ENCODE results near the gene LIG3. TPM values are rescaled to one million over a fixed set of nuclear protein-coding genes. Genes with fewer than 3 reads are reported as not detected.

Gene LIG3
- total RNA-seq, 1 experiment from 2014 or later: 30.0 TPM

- DNase-seq: no peak
- BruUV-seq (replicated peaks): no TSS peak
- CTCF ChIA-PET: no interaction called here
- TF ChIP-seq CTCF (IDR thresholded peaks at IDR 0.05; ENCODE audit: unreplicated experiment): no peak
- Mint-ChIP-seq H3K4me3 (ENCODE audit: low read depth, unreplicated experiment) (peak overlapping the region; percentile 27), H3K36me3 (ENCODE audit: insufficient read depth, unreplicated experiment) (peaks cover 10% of the 10 kb centered on the region), H3K27ac (ENCODE audit: unreplicated experiment) (peak overlapping the region; percentile 42), H3K9me3 (ENCODE audit: low read depth, unreplicated experiment) (no peaks in the 10 kb centered on the region), H3K27me3 (ENCODE audit: unreplicated experiment) (no peaks in the 10 kb centered on the region), H3K4me1 (ENCODE audit: low read depth, unreplicated experiment) (peaks cover 46% of the 10 kb centered on the region)
- intact Hi-C loops (cut with micrococcal nuclease; ENCODE audit: unreplicated experiment): no loop called here
Observed at GRCh38 chr17:35051183-35051578, 70.9 kb downstream of the LIG3 start.

GRCh38 chr17:35051579-35052240, 71.4 kb downstream of the LIG3 start:
- peak overlapping the region; percentile 42 for H3K27ac Mint-ChIP-seq (ENCODE audit: unreplicated experiment)
- intact Hi-C loops (cut with micrococcal nuclease; ENCODE audit: unreplicated experiment): no loop called here
- peaks cover 10% of the 10 kb centered on the region for H3K36me3 Mint-ChIP-seq (ENCODE audit: insufficient read depth, unreplicated experiment)
- no peaks in the 10 kb centered on the region for H3K9me3 Mint-ChIP-seq (ENCODE audit: low read depth, unreplicated experiment)
- no peak for TF ChIP-seq CTCF (IDR thresholded peaks at IDR 0.05; ENCODE audit: unreplicated experiment)
- no TSS peak for BruUV-seq (replicated peaks)
- CTCF ChIA-PET: no interaction called here
- peaks cover 40% of the 10 kb centered on the region for H3K4me1 Mint-ChIP-seq (ENCODE audit: low read depth, unreplicated experiment)
- DNase-seq: no peak
- H3K27me3 Mint-ChIP-seq (ENCODE audit: unreplicated experiment): no peaks in the 10 kb centered on the region
- H3K4me3 Mint-ChIP-seq (ENCODE audit: low read depth, unreplicated experiment): peak overlapping the region; percentile 27

GRCh38 chr17:35052241-35052610, 71.9 kb downstream of the LIG3 start:
- DNase-seq: no peak
- H3K36me3 Mint-ChIP-seq (ENCODE audit: insufficient read depth, unreplicated experiment): peaks cover 11% of the 10 kb centered on the region
- CTCF ChIA-PET: no interaction called here

GRCh38 chr17:35052780-35053179, 72.5 kb downstream of the LIG3 start:
- intact Hi-C loops (cut with micrococcal nuclease; ENCODE audit: unreplicated experiment): no loop called here
- Mint-ChIP-seq H3K36me3 (ENCODE audit: insufficient read depth, unreplicated experiment) (peaks cover 16% of the 10 kb centered on the region), H3K4me1 (ENCODE audit: low read depth, unreplicated experiment) (peaks cover 46% of the 10 kb centered on the region), H3K9me3 (ENCODE audit: low read depth, unreplicated experiment) (no peaks in the 10 kb centered on the region), H3K4me3 (ENCODE audit: low read depth, unreplicated experiment) (no peak overlapping the region), H3K27me3 (ENCODE audit: unreplicated experiment) (no peaks in the 10 kb centered on the region), H3K27ac (ENCODE audit: unreplicated experiment) (no peak overlapping the region)
- no TSS peak for BruUV-seq (replicated peaks)
- no peak for TF ChIP-seq CTCF (IDR thresholded peaks at IDR 0.05; ENCODE audit: unreplicated experiment)
- CTCF ChIA-PET: interaction anchor here (0.8 kb wide), 1 partner anchor 16 kb away, joined by 4 read pairs; no protein-coding TSS in a partner anchor
- no peak for DNase-seq

More at GRCh38 chr17:35052241-35052610, 71.9 kb downstream of the LIG3 start:
- Mint-ChIP-seq H3K4me3 (ENCODE audit: low read depth, unreplicated experiment) (no peak overlapping the region), H3K9me3 (ENCODE audit: low read depth, unreplicated experiment) (no peaks in the 10 kb centered on the region), H3K27ac (ENCODE audit: unreplicated experiment) (peak overlapping the region; percentile 1), H3K27me3 (ENCODE audit: unreplicated experiment) (no peaks in the 10 kb centered on the region), H3K4me1 (ENCODE audit: low read depth, unreplicated experiment) (peaks cover 41% of the 10 kb centered on the region)
- intact Hi-C loops (cut with micrococcal nuclease; ENCODE audit: unreplicated experiment): no loop called here
- no TSS peak for BruUV-seq (replicated peaks)
- TF ChIP-seq CTCF (IDR thresholded peaks at IDR 0.05; ENCODE audit: unreplicated experiment): no peak

All from Calu3 (cell line).